HepG2 (cell line): ENCODE data around the gene NOL12. TPM values are rescaled to one million over a fixed set of nuclear protein-coding genes. Genes with fewer than 3 reads are reported as not detected.
A peak's percentile ranks its signal among the peaks of the same experiment; 100 is the strongest.

Source experiments
- ATAC-seq: fragments of 200-7000 bp; cut with Tn5 transposase; 3 replicates; pipeline ENCODE4 v1.9.1; 2020; ENCODE audit warnings: mild to moderate bottlenecking, moderate library complexity
- BruUV-seq: library from RNA; stranded (reverse); fragments of 400-500 nt; replicated peaks from 2 replicates; lab custom pipeline; 2021; lab: Mats Ljungman, UMichigan
- CTCF ChIA-PET: fragments of 300-600 bp; formaldehyde crosslinking; extraction: SDS; loops from one replicate; lab custom pipeline; 2021; ENCODE audit warnings: low total read pairs, inconsistent platforms, low intra/inter-chr PET ratio; lab: Yijun Ruan, JAX
- POLR2A ChIA-PET: fragments of 350-600 bp; sonication (Branson Sonifier 250); formaldehyde crosslinking; loops from one replicate; lab custom pipeline; 2020; ENCODE audit warnings: antibody characterized with exemption, inconsistent platforms; lab: Yijun Ruan, JAX
- DNase-seq: peaks from one replicate; pipeline ENCODE4 v3.0.0-alpha.2; 2015; ENCODE audit warnings: low spot score
- FAIRE-seq: peaks from 3 replicates; lab custom pipeline; 2011; peaks lifted over from hg19 to GRCh38; lab: Jason Lieb, UNC
- H2AFZ ChIP-seq: one replicate; pipeline ENCODE4 v1.6.1; 2011; ENCODE audit warnings: low read length, inconsistent platforms
- H3K27ac ChIP-seq: fragments of 300-600 bp; 3 replicates; pipeline ENCODE4 v1.8.0; 2011; ENCODE audit warnings: mixed run types, mild to moderate bottlenecking, mixed read lengths, low read length, inconsistent platforms; ENCODE audit not compliant: insufficient read depth; ENCODE audit errors: extremely low read length
- H3K27me3 ChIP-seq, 2 experiments: fragments of 200-600 bp in 1 of 2; 2 replicates in 1 of 2; 3 replicates in 1 of 2; pipeline versions ENCODE4 v1.6.0 to v1.8.0; 2011; ENCODE audit warnings: low read length in 2 of 2, mild to moderate bottlenecking in 2 of 2, moderate library complexity in 2 of 2, inconsistent platforms in 1 of 2; ENCODE audit not compliant: insufficient read depth in 2 of 2, control insufficient read depth in 1 of 2
- H3K36me3 ChIP-seq, 2 experiments: fragments of 200-600 bp in 1 of 2; replicated peaks in 1 of 2; 2 replicates in 1 of 2; 3 replicates in 1 of 2; pipeline versions ENCODE4 v1.5.1 to v1.8.0; 2011; ENCODE audit warnings: low read length in 2 of 2, inconsistent platforms in 1 of 2; ENCODE audit not compliant: insufficient read depth in 2 of 2, control insufficient read depth in 1 of 2
- H3K4me1 ChIP-seq: 2 replicates; pipeline ENCODE4 v1.5.1; 2012; ENCODE audit warnings: low read length, inconsistent platforms; ENCODE audit not compliant: insufficient read depth
- H3K4me2 ChIP-seq: 2 replicates; pipeline ENCODE4 v1.6.0; 2011; ENCODE audit warnings: low read depth, low read length, inconsistent platforms
- H3K4me3 ChIP-seq, 3 experiments: fragments of 200-600 bp in 1 of 3; sonication (generic), shearing (Covaris generic) in 1 of 3; replicated peaks in 1 of 3; 2 replicates each; pipeline ENCODE4 v1.5.1; 2011 to 2016; ENCODE audit warnings: low read length in 3 of 3, inconsistent platforms in 2 of 3, low read depth in 2 of 3, mild to moderate bottlenecking in 2 of 3, control low read depth in 1 of 3, mixed read lengths in 1 of 3; ENCODE audit not compliant: insufficient read depth in 1 of 3
- H3K79me2 ChIP-seq: one replicate; pipeline ENCODE4 v1.6.1; 2011; ENCODE audit warnings: low read length, inconsistent platforms; ENCODE audit not compliant: insufficient read depth
- H3K9ac ChIP-seq: 2 replicates; pipeline ENCODE4 v1.6.0; 2011; ENCODE audit warnings: mild to moderate bottlenecking, low read depth, low read length, inconsistent platforms; ENCODE audit not compliant: insufficient read depth
- H3K9me3 ChIP-seq: 2 replicates; pipeline ENCODE4 v1.5.1; 2012; ENCODE audit warnings: mild to moderate bottlenecking, low read length
- H4K20me1 ChIP-seq: 2 replicates; pipeline ENCODE4 v1.6.0; 2011; ENCODE audit warnings: inconsistent platforms, mild to moderate bottlenecking, low read length, moderate library complexity; ENCODE audit not compliant: insufficient read depth
- CAMTA2 ChIP-seq: sonication (generic); formaldehyde crosslinking; IDR thresholded peaks from 2 replicates; pipeline ENCODE4 v1.4.0; 2020; ENCODE audit warnings: mild to moderate bottlenecking, missing genetic modification reagents, borderline replicate concordance
- EED ChIP-seq: sonication (generic); formaldehyde crosslinking; IDR thresholded peaks from 2 replicates; pipeline ENCODE4 v1.5.0; 2020; ENCODE audit warnings: mild to moderate bottlenecking, missing genetic modification reagents
- HNRNPLL ChIP-seq: fragments of 200-400 bp; formaldehyde crosslinking; IDR thresholded peaks from 2 replicates; pipeline ENCODE4 v1.6.1; 2017; ENCODE audit warnings: mild to moderate bottlenecking, low read depth, low read length; ENCODE audit not compliant: poor library complexity, severe bottlenecking
- MEF2D ChIP-seq: sonication (generic); formaldehyde crosslinking; IDR thresholded peaks from 2 replicates; pipeline ENCODE4 v1.5.1; 2020; ENCODE audit warnings: mild to moderate bottlenecking, missing genetic modification reagents
- NCOR1 ChIP-seq: fragments of 200-600 bp; sonication (generic); IDR thresholded peaks from 2 replicates; pipeline ENCODE4 v1.7.0; 2017; ENCODE audit warnings: antibody characterized with exemption, low read length, borderline replicate concordance
- SOX5 ChIP-seq: IDR thresholded peaks from 2 replicates; pipeline ENCODE4 v1.6.1; 2016; ENCODE audit warnings: borderline replicate concordance
- ZFP36L2 ChIP-seq: sonication (generic); formaldehyde crosslinking; IDR thresholded peaks from 2 replicates; pipeline ENCODE4 v1.4.0; 2020; ENCODE audit warnings: missing genetic modification reagents
- ZNF407 ChIP-seq: sonication (generic); formaldehyde crosslinking; IDR thresholded peaks from one replicate; pipeline ENCODE4 v1.5.1; 2020; ENCODE audit warnings: mild to moderate bottlenecking, missing genetic modification reagents; ENCODE audit errors: not compliant biosample characterization
- WGBS: methylation state at CpG from one replicate; pipeline ENCODE4 v1.1.6; 2017; ENCODE audit warnings: low lambda C conversion rate; 5-methylcytosine and 5-hydroxymethylcytosine counted together
- in situ Hi-C: cut with HindIII; loops from 2 replicates; pipeline ENCODE4 v1.10.0; 2017; ENCODE audit warnings: low pct_unique_long_range_greater_than_20kb; ENCODE audit not compliant: extremely low pct_ligation_motif_present
- intact Hi-C: fragments of 100-400 bp; cut with micrococcal nuclease; formaldehyde crosslinking; loops from one replicate; pipeline ENCODE4 v1.10.0; 2022; ENCODE audit not compliant: unreplicated experiment
- polyA plus RNA-seq, 8 experiments: library from polyadenylated mRNA; depleted of rRNA in 3 of 8; stranded (reverse) in 7 of 8; unstranded in 1 of 8; fragments of >200 nt; fragmentation: Illumina TruSeq in 4 of 8; extraction: Trizol in 4 of 8; gene quantifications; 2 replicates each; pipeline versions ENCODE4 v1.2.1 to v1.2.3, GENCODE V29; 2011 to 2016; ENCODE audit warnings: low read depth in 4 of 8, missing spikeins in 1 of 8, mixed read lengths in 1 of 8; ENCODE audit not compliant: insufficient read depth in 1 of 8
- total RNA-seq, 5 experiments: library from RNA; depleted of rRNA; stranded (reverse); fragments of >200 nt; fragmentation: Illumina TruSeq; extraction: Trizol; gene quantifications; 2 replicates each; pipeline ENCODE4 v1.2.3, GENCODE V29; 2016; ENCODE audit warnings: low read depth in 1 of 5
- TF ChIP-seq, protein P1 (sequence below): sonication (generic); formaldehyde crosslinking; IDR thresholded peaks from 2 replicates; pipeline ENCODE4 v1.5.0; 2020; ENCODE audit warnings: missing genetic modification reagents
- TF ChIP-seq, protein P2 (sequence below): sonication (generic); formaldehyde crosslinking; IDR thresholded peaks from 2 replicates; pipeline ENCODE4 v1.5.0; 2020; ENCODE audit warnings: missing genetic modification reagents

NOL12 gene
- total and polyA plus RNA-seq, 2 of the 13 experiments (the other 11 are each of a cell fraction or from before 2014, with no cell fraction given) = 14.3 to 31.4 TPM

- TF ChIP-seq, protein P1, sequence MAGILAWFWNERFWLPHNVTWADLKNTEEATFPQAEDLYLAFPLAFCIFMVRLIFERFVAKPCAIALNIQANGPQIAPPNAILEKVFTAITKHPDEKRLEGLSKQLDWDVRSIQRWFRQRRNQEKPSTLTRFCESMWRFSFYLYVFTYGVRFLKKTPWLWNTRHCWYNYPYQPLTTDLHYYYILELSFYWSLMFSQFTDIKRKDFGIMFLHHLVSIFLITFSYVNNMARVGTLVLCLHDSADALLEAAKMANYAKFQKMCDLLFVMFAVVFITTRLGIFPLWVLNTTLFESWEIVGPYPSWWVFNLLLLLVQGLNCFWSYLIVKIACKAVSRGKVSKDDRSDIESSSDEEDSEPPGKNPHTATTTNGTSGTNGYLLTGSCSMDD = no peak
- TF ChIP-seq NCOR1 = no peak
- TF ChIP-seq, protein P2, sequence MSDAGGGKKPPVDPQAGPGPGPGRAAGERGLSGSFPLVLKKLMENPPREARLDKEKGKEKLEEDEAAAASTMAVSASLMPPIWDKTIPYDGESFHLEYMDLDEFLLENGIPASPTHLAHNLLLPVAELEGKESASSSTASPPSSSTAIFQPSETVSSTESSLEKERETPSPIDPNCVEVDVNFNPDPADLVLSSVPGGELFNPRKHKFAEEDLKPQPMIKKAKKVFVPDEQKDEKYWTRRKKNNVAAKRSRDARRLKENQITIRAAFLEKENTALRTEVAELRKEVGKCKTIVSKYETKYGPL (CRISPR knock-in tag) = no peak
- TF ChIP-seq, all 625 proteins: peak for 186
Measured at GRCh38 chr22:37731804-37732471, 45.8 kb downstream of the NOL12 start (continued).

- peaks cover 76% of the 10 kb centered on the region for H3K4me1 ChIP-seq
- ATAC-seq (no peak), DNase-seq (no peak), FAIRE-seq (no peak)
- intact Hi-C loops (no loop called here), in situ Hi-C loops (no loop called here)
- no peaks in the 10 kb centered on the region for H3K79me2 ChIP-seq
- peak overlapping the region in 2 of 3 experiments; percentile 24 to 60; a peak in 2 of 6 replicates for H3K4me3 ChIP-seq
- no peak overlapping the region for H2AFZ ChIP-seq
- peak overlapping the region; percentile 75 for H3K9ac ChIP-seq
- H4K20me1 ChIP-seq = no peaks in the 10 kb centered on the region
- WGBS = 44% methylated on average over 12 of the region's 19 CpGs
- ChIA-PET POLR2A (interaction anchor here (0.6 to 2.9 kb wide), 7 partner anchors 10 to 378 kb away, joined by 3 to 24 read pairs (median 4); partner anchors contain the start of gene PDXP), CTCF (no interaction called here)
- peak overlapping the region; percentile 86 for H3K4me2 ChIP-seq
- H3K9me3 ChIP-seq = no peaks in the 10 kb centered on the region
- BruUV-seq = no TSS peak
- H3K27ac ChIP-seq = peak overlapping the region; percentile 92
- H3K27me3 ChIP-seq = no peaks in the 10 kb centered on the region
- no peaks in the 10 kb centered on the region for H3K36me3 ChIP-seq
- TF ChIP-seq ZNF407 = no peak
- TF ChIP-seq CAMTA2 (CRISPR knock-in tag) = no peak
- TF ChIP-seq EED = no peak
- TF ChIP-seq MEF2D (CRISPR knock-in tag) = no peak
- TF ChIP-seq ZFP36L2 (CRISPR knock-in tag) = no peak
- TF ChIP-seq HNRNPLL = peak; percentile 25
- no peak for TF ChIP-seq SOX5 (CRISPR knock-in tag)
Measured at GRCh38 chr22:37732699-37733607, 46.8 kb downstream of the NOL12 start.
